A375 (cell line): ENCODE data around the gene PCDHGA6. TPM values are rescaled to one million over a fixed set of nuclear protein-coding genes. Genes with fewer than 3 reads are reported as not detected.

ENCODE experiments used
- total RNA-seq: library from RNA; depleted of rRNA; stranded (reverse); fragments of >200 nt; shearing (Covaris generic); gene quantifications from 2 replicates; pipeline ENCODE4 v1.2.3, GENCODE V29; 2014; rRNA removed

PCDHGA6 gene
- total RNA-seq, result 1.2 and 1.5 TPM in 2 replicates

GRCh38 chr5:141373673-141374317, at the start of gene PCDHGA6:
Gene PCDHGA6, plus strand, starts transcription at chr5:141373891. Its CDS starts 193 bp downstream, at chr5:141374084.

GRCh38 chr5:141330299-141331080, 43.2 kb upstream of the PCDHGA6 start, which contains the start of gene PCDHGA1:
Gene PCDHGA1, plus strand, starts transcription at chr5:141330514.

GRCh38 chr5:141338538-141339306, 35.0 kb upstream of the PCDHGA6 start, which contains the start of gene PCDHGA2:
Gene PCDHGA2, plus strand, starts transcription at chr5:141338760.

GRCh38 chr5:141343242-141343952, 30.3 kb upstream of the PCDHGA6 start, which contains the start of gene PCDHGA3:
Gene PCDHGA3, plus strand, starts transcription at chr5:141343829. Its CDS starts 205 bp downstream, at chr5:141344034.

GRCh38 chr5:141349917-141350619, 23.6 kb upstream of the PCDHGA6 start, which contains the start of gene PCDHGB1:
Gene PCDHGB1, plus strand, starts transcription at chr5:141350099. Its CDS starts 162 bp downstream, at chr5:141350261.

GRCh38 chr5:141354900-141355469, 18.7 kb upstream of the PCDHGA6 start, which contains the start of gene PCDHGA4:
Gene PCDHGA4, plus strand, starts transcription at chr5:141355021. Its CDS starts 87 bp downstream, at chr5:141355108.

GRCh38 chr5:141359790-141360426, 13.8 kb upstream of the PCDHGA6 start, which contains the start of gene PCDHGB2:
Gene PCDHGB2, plus strand, starts transcription at chr5:141359994. Its CDS starts 142 bp downstream, at chr5:141360136.

GRCh38 chr5:141363952-141364660, 9.6 kb upstream of the PCDHGA6 start, which contains the start of gene PCDHGA5:
Gene PCDHGA5, plus strand, starts transcription at chr5:141364162. Its CDS starts 169 bp downstream, at chr5:141364331.

GRCh38 chr5:141369994-141370848, 3.5 kb upstream of the PCDHGA6 start, which contains the start of gene PCDHGB3:
Gene PCDHGB3, plus strand, starts transcription at chr5:141370242. Its CDS starts 153 bp downstream, at chr5:141370395.

GRCh38 chr5:141382469-141383294, 9.0 kb downstream of the PCDHGA6 start, which contains the start of gene PCDHGA7:
Gene PCDHGA7, plus strand, starts transcription at chr5:141382742. Its CDS starts 158 bp downstream, at chr5:141382900.

GRCh38 chr5:141387557-141388311, 14.0 kb downstream of the PCDHGA6 start, which contains the start of gene PCDHGB4:
Gene PCDHGB4, plus strand, starts transcription at chr5:141387698. Its CDS starts 187 bp downstream, at chr5:141387885.

GRCh38 chr5:141392429-141393198, 18.9 kb downstream of the PCDHGA6 start, which contains the start of gene PCDHGA8:
Gene PCDHGA8, plus strand, starts transcription at chr5:141392633. Its CDS starts 181 bp downstream, at chr5:141392814.

GRCh38 chr5:141397756-141398551, 24.3 kb downstream of the PCDHGA6 start, which contains the start of gene PCDHGB5:
Gene PCDHGB5, plus strand, starts transcription at chr5:141397947. Its CDS starts 181 bp downstream, at chr5:141398128.

GRCh38 chr5:141402553-141403243, 29.0 kb downstream of the PCDHGA6 start, which contains the start of gene PCDHGA9:
Gene PCDHGA9, plus strand, starts transcription at chr5:141402778. Its CDS starts 175 bp downstream, at chr5:141402953.

